HepG2 (cell line): ENCODE data around the gene SPACA4. TPM values are rescaled to one million over a fixed set of nuclear protein-coding genes. Genes with fewer than 3 reads are reported as not detected.

Source experiments
- ATAC-seq: fragments of 200-7000 bp; cut with Tn5 transposase; 3 replicates; pipeline ENCODE4 v1.9.1; 2020; ENCODE audit warnings: mild to moderate bottlenecking, moderate library complexity
- BruUV-seq: library from RNA; stranded (reverse); fragments of 400-500 nt; replicated peaks from 2 replicates; lab custom pipeline; 2021; lab: Mats Ljungman, UMichigan
- CTCF ChIA-PET: fragments of 300-600 bp; formaldehyde crosslinking; extraction: SDS; loops from one replicate; lab custom pipeline; 2021; ENCODE audit warnings: low total read pairs, inconsistent platforms, low intra/inter-chr PET ratio; lab: Yijun Ruan, JAX
- POLR2A ChIA-PET: fragments of 350-600 bp; sonication (Branson Sonifier 250); formaldehyde crosslinking; loops from one replicate; lab custom pipeline; 2020; ENCODE audit warnings: antibody characterized with exemption, inconsistent platforms; lab: Yijun Ruan, JAX
- DNase-seq: peaks from one replicate; pipeline ENCODE4 v3.0.0-alpha.2; 2015; ENCODE audit warnings: low spot score
- FAIRE-seq: peaks from 3 replicates; lab custom pipeline; 2011; peaks lifted over from hg19 to GRCh38; lab: Jason Lieb, UNC
- H2AFZ ChIP-seq: one replicate; pipeline ENCODE4 v1.6.1; 2011; ENCODE audit warnings: low read length, inconsistent platforms
- H3K27ac ChIP-seq: fragments of 300-600 bp; 3 replicates; pipeline ENCODE4 v1.8.0; 2011; ENCODE audit warnings: mixed run types, mild to moderate bottlenecking, mixed read lengths, low read length, inconsistent platforms; ENCODE audit not compliant: insufficient read depth; ENCODE audit errors: extremely low read length
- H3K27me3 ChIP-seq, 2 experiments: fragments of 200-600 bp in 1 of 2; 2 replicates in 1 of 2; 3 replicates in 1 of 2; pipeline versions ENCODE4 v1.6.0 to v1.8.0; 2011; ENCODE audit warnings: low read length in 2 of 2, mild to moderate bottlenecking in 2 of 2, moderate library complexity in 2 of 2, inconsistent platforms in 1 of 2; ENCODE audit not compliant: insufficient read depth in 2 of 2, control insufficient read depth in 1 of 2
- H3K36me3 ChIP-seq, 2 experiments: fragments of 200-600 bp in 1 of 2; replicated peaks in 1 of 2; 2 replicates in 1 of 2; 3 replicates in 1 of 2; pipeline versions ENCODE4 v1.5.1 to v1.8.0; 2011; ENCODE audit warnings: low read length in 2 of 2, inconsistent platforms in 1 of 2; ENCODE audit not compliant: insufficient read depth in 2 of 2, control insufficient read depth in 1 of 2
- H3K4me1 ChIP-seq: 2 replicates; pipeline ENCODE4 v1.5.1; 2012; ENCODE audit warnings: low read length, inconsistent platforms; ENCODE audit not compliant: insufficient read depth
- H3K4me2 ChIP-seq: 2 replicates; pipeline ENCODE4 v1.6.0; 2011; ENCODE audit warnings: low read depth, low read length, inconsistent platforms
- H3K4me3 ChIP-seq, 3 experiments: fragments of 200-600 bp in 1 of 3; sonication (generic), shearing (Covaris generic) in 1 of 3; replicated peaks in 1 of 3; 2 replicates each; pipeline ENCODE4 v1.5.1; 2011 to 2016; ENCODE audit warnings: low read length in 3 of 3, inconsistent platforms in 2 of 3, low read depth in 2 of 3, mild to moderate bottlenecking in 2 of 3, control low read depth in 1 of 3, mixed read lengths in 1 of 3; ENCODE audit not compliant: insufficient read depth in 1 of 3
- H3K79me2 ChIP-seq: one replicate; pipeline ENCODE4 v1.6.1; 2011; ENCODE audit warnings: low read length, inconsistent platforms; ENCODE audit not compliant: insufficient read depth
- H3K9ac ChIP-seq: 2 replicates; pipeline ENCODE4 v1.6.0; 2011; ENCODE audit warnings: mild to moderate bottlenecking, low read depth, low read length, inconsistent platforms; ENCODE audit not compliant: insufficient read depth
- H3K9me3 ChIP-seq: 2 replicates; pipeline ENCODE4 v1.5.1; 2012; ENCODE audit warnings: mild to moderate bottlenecking, low read length
- H4K20me1 ChIP-seq: 2 replicates; pipeline ENCODE4 v1.6.0; 2011; ENCODE audit warnings: inconsistent platforms, mild to moderate bottlenecking, low read length, moderate library complexity; ENCODE audit not compliant: insufficient read depth
- NR3C1 ChIP-seq: sonication (generic); formaldehyde crosslinking; IDR thresholded peaks from 2 replicates; pipeline ENCODE4 v1.4.0; 2020; ENCODE audit warnings: missing genetic modification reagents
- POGZ ChIP-seq: sonication (generic); formaldehyde crosslinking; IDR thresholded peaks from 2 replicates; pipeline ENCODE4 v1.4.0; 2020; ENCODE audit warnings: mild to moderate bottlenecking, missing genetic modification reagents
- THAP8 ChIP-seq: sonication (generic); formaldehyde crosslinking; IDR thresholded peaks from 2 replicates; pipeline ENCODE4 v1.5.1; 2020; ENCODE audit warnings: missing genetic modification reagents, mild to moderate bottlenecking, borderline replicate concordance
- THYN1 ChIP-seq: sonication (generic); formaldehyde crosslinking; IDR thresholded peaks from 2 replicates; pipeline ENCODE4 v1.8.1; 2023; ENCODE audit warnings: low read depth, mild to moderate bottlenecking, moderate library complexity, missing genetic modification reagents, borderline replicate concordance
- ZBTB34 ChIP-seq: sonication (generic); formaldehyde crosslinking; IDR thresholded peaks from 2 replicates; pipeline ENCODE4 v1.8.0; 2022; ENCODE audit warnings: mild to moderate bottlenecking, missing genetic modification reagents
- ZFP91 ChIP-seq: sonication (generic); formaldehyde crosslinking; IDR thresholded peaks from 2 replicates; pipeline ENCODE4 v1.9.0; 2022; ENCODE audit warnings: missing genetic modification reagents, mild to moderate bottlenecking, borderline replicate concordance
- ZNF407 ChIP-seq: sonication (generic); formaldehyde crosslinking; IDR thresholded peaks from one replicate; pipeline ENCODE4 v1.5.1; 2020; ENCODE audit warnings: mild to moderate bottlenecking, missing genetic modification reagents; ENCODE audit errors: not compliant biosample characterization
- ZNF513 ChIP-seq: sonication (generic); formaldehyde crosslinking; conservative IDR thresholded peaks from 2 replicates; pipeline ENCODE4 v1.5.0; 2020; ENCODE audit warnings: missing genetic modification reagents
- WGBS: methylation state at CpG from one replicate; pipeline ENCODE4 v1.1.6; 2017; ENCODE audit warnings: low lambda C conversion rate; 5-methylcytosine and 5-hydroxymethylcytosine counted together
- in situ Hi-C: cut with HindIII; loops from 2 replicates; pipeline ENCODE4 v1.10.0; 2017; ENCODE audit warnings: low pct_unique_long_range_greater_than_20kb; ENCODE audit not compliant: extremely low pct_ligation_motif_present
- intact Hi-C: fragments of 100-400 bp; cut with micrococcal nuclease; formaldehyde crosslinking; loops from one replicate; pipeline ENCODE4 v1.10.0; 2022; ENCODE audit not compliant: unreplicated experiment
- polyA plus RNA-seq, 8 experiments: library from polyadenylated mRNA; depleted of rRNA in 3 of 8; stranded (reverse) in 7 of 8; unstranded in 1 of 8; fragments of >200 nt; fragmentation: Illumina TruSeq in 4 of 8; extraction: Trizol in 4 of 8; gene quantifications; 2 replicates each; pipeline versions ENCODE4 v1.2.1 to v1.2.3, GENCODE V29; 2011 to 2016; ENCODE audit warnings: low read depth in 4 of 8, missing spikeins in 1 of 8, mixed read lengths in 1 of 8; ENCODE audit not compliant: insufficient read depth in 1 of 8
- total RNA-seq, 5 experiments: library from RNA; depleted of rRNA; stranded (reverse); fragments of >200 nt; fragmentation: Illumina TruSeq; extraction: Trizol; gene quantifications; 2 replicates each; pipeline ENCODE4 v1.2.3, GENCODE V29; 2016; ENCODE audit warnings: low read depth in 1 of 5

SPACA4 gene
- total and polyA plus RNA-seq, 2 of the 13 experiments (the other 11 are each of a cell fraction or from before 2014, with no cell fraction given) = not detected

- ChIA-PET POLR2A (interaction anchor here (1.5 to 1.6 kb wide), 2 partner anchors 13 to 48 kb away, joined by 3 to 5 read pairs; partner anchors contain the start of gene SPHK2), CTCF (interaction anchor here (1.0 kb wide), 1 partner anchor 12 kb away, joined by 3 read pairs; no protein-coding TSS in a partner anchor)
- WGBS = 5% methylated on average over 5 of the region's 5 CpGs
- H3K27ac ChIP-seq = no peak overlapping the region
- no peaks in the 10 kb centered on the region for H4K20me1 ChIP-seq
- no peak overlapping the region for H2AFZ ChIP-seq
- peaks cover 76% of the 10 kb centered on the region for H3K4me1 ChIP-seq
- no peaks in the 10 kb centered on the region for H3K36me3 ChIP-seq
- ATAC-seq = peak; percentile 37
- FAIRE-seq = no peak
- peak; percentile 90 for DNase-seq
- in situ Hi-C loops (no loop called here), intact Hi-C loops (no loop called here)
- H3K4me3 ChIP-seq = no peak overlapping the region; a peak in 1 of 6 replicates
- no peaks in the 10 kb centered on the region for H3K9me3 ChIP-seq
- no TSS peak for BruUV-seq
- H3K27me3 ChIP-seq = no peaks in the 10 kb centered on the region
- peak overlapping the region; percentile 3; the same call in 1 of the 2 replicates for H3K4me2 ChIP-seq
- no peak overlapping the region for H3K9ac ChIP-seq
- H3K79me2 ChIP-seq = no peaks in the 10 kb centered on the region
- no peak for TF ChIP-seq ZFP91 (CRISPR knock-in tag)
- TF ChIP-seq ZNF407 (CRISPR knock-in tag) = no peak
- TF ChIP-seq POGZ (CRISPR knock-in tag) = no peak
- no peak for TF ChIP-seq ZBTB34 (CRISPR knock-in tag)
- TF ChIP-seq THAP8 (CRISPR knock-in tag) = no peak
- no peak for TF ChIP-seq NR3C1 (CRISPR knock-in tag)
- no peak for TF ChIP-seq ZNF513
- TF ChIP-seq THYN1 (CRISPR knock-in tag) = no peak
Observed at GRCh38 chr19:48571378-48572162, 35.0 kb upstream of the SPACA4 start.
